Activated CD8-positive, alpha-beta T cell treated with anti-CD3 and anti-CD28 coated beads, Interleukin-2, amount 10 ng/mL, durations not matched to agents 7 days and 5 days (primary cell): ENCODE data around the gene ANKRD31. TPM values are rescaled to one million over a fixed set of nuclear protein-coding genes. Genes with fewer than 3 reads are reported as not detected.
"Not testable (repeated sequence)": the region's sequence is repeated elsewhere in the genome, so short reads cannot be mapped to it uniquely, and the experiment has no call there.

Experiments used
- ATAC-seq: fragments of 150-1000 bp; cut with Tn5 transposase; one replicate; pipeline ENCODE4 v1.10.0; 2021; ENCODE audit warnings: moderate library complexity
- CTCF ChIA-PET: fragments of 350-600 bp; sonication (Branson Sonifier 250); formaldehyde crosslinking; loops from one replicate; lab custom pipeline; 2021; ENCODE audit warnings: antibody characterized with exemption; lab: Charles Lee
- POLR2A ChIA-PET: fragments of 350-600 bp; sonication (Branson Sonifier 250); formaldehyde crosslinking; loops from one replicate; lab custom pipeline; 2021; ENCODE audit warnings: antibody characterized with exemption; lab: Charles Lee
- DNase-seq: peaks from one replicate; pipeline ENCODE4 v3.0.0-alpha.2; 2020
- H3K27ac Mint-ChIP-seq: one replicate; pipeline ENCODE4 v1.8.0; 2021; ENCODE audit warnings: mild to moderate bottlenecking, mixed read lengths
- H3K27me3 Mint-ChIP-seq: one replicate; pipeline ENCODE4 v1.8.0; 2021; ENCODE audit warnings: low read depth, mixed read lengths
- H3K36me3 Mint-ChIP-seq: one replicate; pipeline ENCODE4 v1.8.0; 2021; ENCODE audit warnings: low read depth, mixed read lengths
- H3K4me1 Mint-ChIP-seq: one replicate; pipeline ENCODE4 v1.8.0; 2021; ENCODE audit warnings: low read depth, mixed read lengths
- H3K4me3 Mint-ChIP-seq: one replicate; pipeline ENCODE4 v1.8.0; 2021; ENCODE audit warnings: mild to moderate bottlenecking, mixed read lengths
- H3K9me3 Mint-ChIP-seq: one replicate; pipeline ENCODE4 v1.8.0; 2022; ENCODE audit warnings: mixed read lengths; ENCODE audit not compliant: insufficient read depth
- total RNA-seq, 2 experiments: library from RNA; stranded (reverse); gene quantifications; one replicate each; pipeline ENCODE4 v1.2.3, GENCODE V29; 2021

ANKRD31 gene
- total RNA-seq, 2 experiments from 2014 or later: 0.23 to 0.26 TPM

DNA sequence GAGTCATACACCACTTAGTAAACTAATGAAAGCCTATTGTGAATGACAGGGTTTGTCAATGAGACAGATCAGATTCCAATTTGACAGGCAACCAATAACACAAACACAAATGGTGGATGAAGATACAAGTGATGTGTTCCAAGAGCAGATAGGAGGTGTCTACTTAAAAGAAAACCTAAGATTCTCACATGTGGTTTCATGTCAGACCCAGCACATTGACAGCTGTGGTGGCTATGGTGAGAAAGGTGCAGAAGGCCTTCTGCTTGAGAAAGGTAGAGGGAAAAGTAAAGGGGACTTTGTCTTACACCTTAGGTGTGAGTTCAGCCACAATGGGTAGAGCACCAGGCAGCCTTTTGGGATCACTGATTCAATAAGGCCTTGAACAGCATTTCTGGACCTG lies 11.2 kb downstream of the ANKRD31 start:
- H3K4me1 Mint-ChIP-seq: no peaks in the 10 kb centered on the region
- no peak for DNase-seq
- ATAC-seq: no peak
- no peak overlapping the region for H3K27ac Mint-ChIP-seq
- H3K9me3 Mint-ChIP-seq: no peaks in the 10 kb centered on the region
- H3K4me3 Mint-ChIP-seq: no peak overlapping the region
- POLR2A ChIA-PET: interaction anchor here (0.7 kb wide), 1 partner anchor 198 kb away, joined by 3 read pairs; no protein-coding TSS in a partner anchor
- CTCF ChIA-PET: no interaction called here
- H3K27me3 Mint-ChIP-seq: no peaks in the 10 kb centered on the region
- H3K36me3 Mint-ChIP-seq: no peaks in the 10 kb centered on the region

DNA sequence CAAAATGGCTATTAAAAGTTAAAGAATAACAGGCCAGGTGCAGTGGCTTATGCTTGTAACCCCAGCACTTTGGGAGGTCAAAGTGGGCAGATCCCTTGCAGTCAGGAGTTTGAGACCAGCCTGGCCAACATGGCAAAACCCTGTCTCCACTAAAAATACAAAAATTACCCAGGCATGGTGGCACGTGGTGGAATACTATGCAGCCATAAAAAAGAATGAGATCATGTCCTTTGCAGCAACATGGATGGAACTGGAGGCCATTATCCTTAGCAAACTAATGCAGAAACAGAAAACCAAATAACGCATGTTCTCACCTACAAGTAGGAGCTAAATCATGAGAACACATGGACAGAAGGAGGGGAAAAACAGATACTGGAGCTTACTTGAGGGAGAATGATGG lies 15.9 kb downstream of the ANKRD31 start:
- POLR2A ChIA-PET: not testable (repeated sequence)

DNA sequence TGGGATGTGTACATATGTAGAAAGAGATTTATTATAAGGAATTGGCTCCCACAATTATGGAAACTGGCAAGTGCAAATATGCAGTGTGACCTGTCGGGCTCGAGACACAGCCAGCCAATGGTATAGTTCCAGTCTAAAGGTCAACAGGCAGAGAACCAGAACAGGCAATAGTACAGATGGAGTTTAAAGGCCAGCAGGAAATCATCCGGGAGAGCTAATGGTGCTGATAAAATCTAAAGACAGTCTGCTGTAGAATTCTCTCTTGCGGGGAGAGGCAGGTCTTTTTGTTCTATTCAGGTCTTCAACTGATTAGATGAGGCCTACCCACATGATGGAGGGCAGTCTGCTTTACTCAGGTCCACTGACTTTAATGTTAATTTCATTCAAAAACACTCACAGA lies 21.8 kb downstream of the ANKRD31 start:
- ChIA-PET POLR2A (no interaction called here), CTCF (no interaction called here)
- peaks cover 7% of the 10 kb centered on the region for H3K36me3 Mint-ChIP-seq
- ATAC-seq (no peak), DNase-seq (no peak)
- H3K27ac Mint-ChIP-seq: no peak overlapping the region
- no peaks in the 10 kb centered on the region for H3K27me3 Mint-ChIP-seq
- H3K4me1 Mint-ChIP-seq: no peaks in the 10 kb centered on the region
- H3K9me3 Mint-ChIP-seq: no peaks in the 10 kb centered on the region
- no peak overlapping the region for H3K4me3 Mint-ChIP-seq

More for the DNA sequence above, 15.9 kb downstream of the ANKRD31 start:
- H3K9me3 Mint-ChIP-seq, ATAC-seq, H3K27me3 Mint-ChIP-seq, H3K4me1 Mint-ChIP-seq, H3K36me3 Mint-ChIP-seq, H3K4me3 Mint-ChIP-seq, CTCF ChIA-PET, H3K27ac Mint-ChIP-seq, DNase-seq: not testable (repeated sequence)

DNA sequence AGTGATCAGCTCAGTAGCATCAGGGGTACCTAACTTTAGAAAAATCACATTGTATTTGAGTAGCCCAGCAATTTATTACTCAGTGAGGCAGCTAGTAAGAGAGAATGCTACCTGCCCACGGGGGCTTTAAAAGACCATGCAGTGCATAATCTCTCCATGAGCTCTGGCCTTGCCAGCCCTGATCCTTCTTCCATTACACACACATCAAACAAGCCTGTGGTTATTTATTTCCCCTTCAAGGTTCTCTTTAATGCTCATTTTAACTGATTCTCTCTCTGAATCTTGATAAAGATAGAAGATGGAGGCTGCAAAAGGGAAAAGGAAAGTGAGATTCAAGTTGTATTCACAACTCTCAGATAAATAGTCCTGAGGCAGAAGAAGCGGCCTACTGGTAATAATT lies 22.3 kb downstream of the ANKRD31 start:
- CTCF ChIA-PET: no interaction called here
- DNase-seq (no peak), ATAC-seq (no peak)
- Mint-ChIP-seq H3K27ac (no peak overlapping the region), H3K27me3 (no peaks in the 10 kb centered on the region), H3K4me1 (no peaks in the 10 kb centered on the region), H3K36me3 (peaks cover 7% of the 10 kb centered on the region), H3K4me3 (no peak overlapping the region), H3K9me3 (no peaks in the 10 kb centered on the region)
- POLR2A ChIA-PET: no interaction called here

- ChIA-PET CTCF (interaction anchor here (0.7 kb wide), 1 partner anchor 21 kb away, joined by 3 read pairs; no protein-coding TSS in a partner anchor), POLR2A (no interaction called here)
- no peak for DNase-seq
- H3K27me3 Mint-ChIP-seq: no peaks in the 10 kb centered on the region
- no peak overlapping the region for H3K27ac Mint-ChIP-seq
- ATAC-seq: no peak
- no peak overlapping the region for H3K4me3 Mint-ChIP-seq
- H3K4me1 Mint-ChIP-seq: no peaks in the 10 kb centered on the region
- H3K36me3 Mint-ChIP-seq: no peaks in the 10 kb centered on the region
- no peaks in the 10 kb centered on the region for H3K9me3 Mint-ChIP-seq
Observed at GRCh38 chr5:75203604-75204003, 33.1 kb downstream of the ANKRD31 start.

GRCh38 chr5:75202935-75203334 lies 33.7 kb downstream of the ANKRD31 start:
- no peaks in the 10 kb centered on the region for H3K4me1 Mint-ChIP-seq
- ATAC-seq (no peak), DNase-seq (no peak)
- H3K9me3 Mint-ChIP-seq: no peaks in the 10 kb centered on the region
- H3K27me3 Mint-ChIP-seq: no peaks in the 10 kb centered on the region
- ChIA-PET POLR2A (no interaction called here), CTCF (interaction anchor here (0.7 kb wide), 1 partner anchor 20 kb away, joined by 3 read pairs; no protein-coding TSS in a partner anchor)
- no peak overlapping the region for H3K4me3 Mint-ChIP-seq
- no peak overlapping the region for H3K27ac Mint-ChIP-seq
- H3K36me3 Mint-ChIP-seq: no peaks in the 10 kb centered on the region

- no peaks in the 10 kb centered on the region for H3K9me3 Mint-ChIP-seq
- no peaks in the 10 kb centered on the region for H3K36me3 Mint-ChIP-seq
Observed at GRCh38 chr5:75200776-75201175, 35.9 kb downstream of the ANKRD31 start.

DNA sequence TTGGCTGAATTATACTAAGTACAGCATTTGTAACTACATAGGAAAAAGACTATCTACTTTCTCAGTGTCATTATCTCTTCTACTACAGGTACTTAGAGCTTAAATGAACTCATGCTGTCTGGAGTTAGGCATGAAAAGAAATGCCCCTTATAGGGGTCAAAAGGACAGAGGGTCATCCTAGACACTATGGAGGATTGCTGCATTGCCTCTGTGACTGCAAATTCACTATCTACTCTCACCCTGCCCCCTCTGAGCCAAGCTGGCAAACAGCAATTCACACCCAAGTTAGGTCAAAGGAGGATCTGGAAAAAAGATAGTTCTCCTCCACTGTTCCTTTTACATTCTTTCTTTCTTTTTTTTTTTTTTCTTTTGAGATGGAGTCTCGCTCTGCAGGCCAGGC lies 36.7 kb downstream of the ANKRD31 start:
- no peak overlapping the region for H3K27ac Mint-ChIP-seq
- H3K27me3 Mint-ChIP-seq: no peaks in the 10 kb centered on the region
- no peaks in the 10 kb centered on the region for H3K4me1 Mint-ChIP-seq
- no peak for DNase-seq
- no peaks in the 10 kb centered on the region for H3K9me3 Mint-ChIP-seq
- ChIA-PET CTCF (no interaction called here), POLR2A (no interaction called here)
- no peak for ATAC-seq
- H3K4me3 Mint-ChIP-seq: no peak overlapping the region
- no peaks in the 10 kb centered on the region for H3K36me3 Mint-ChIP-seq

More at GRCh38 chr5:75200776-75201175, 35.9 kb downstream of the ANKRD31 start:
- Mint-ChIP-seq H3K4me1 (no peaks in the 10 kb centered on the region), H3K27me3 (no peaks in the 10 kb centered on the region), H3K4me3 (no peak overlapping the region), H3K27ac (no peak overlapping the region)
- ATAC-seq: no peak
- POLR2A ChIA-PET: no interaction called here
- no peak for DNase-seq
- CTCF ChIA-PET: no interaction called here

DNA sequence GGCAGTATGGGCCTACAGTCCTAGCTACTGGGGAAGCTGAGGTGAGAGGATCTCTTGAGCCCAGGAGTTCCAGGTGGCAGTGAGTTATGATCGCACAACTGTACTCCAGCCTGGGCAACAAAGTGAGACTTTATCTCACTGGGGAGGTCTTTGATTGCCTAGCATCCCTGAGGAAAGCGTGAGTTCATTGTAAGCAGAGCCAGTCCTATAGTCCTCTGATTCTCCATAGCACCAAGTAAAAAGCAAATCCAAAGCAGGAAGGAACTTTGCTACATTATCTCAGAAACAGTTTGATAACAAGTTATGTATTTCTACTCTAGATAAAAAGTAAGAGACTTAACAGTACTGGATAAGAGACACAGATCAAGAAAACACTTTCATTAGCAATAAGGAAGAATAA lies 37.6 kb downstream of the ANKRD31 start:
- POLR2A ChIA-PET: no interaction called here
- DNase-seq (no peak), ATAC-seq (no peak)
- Mint-ChIP-seq H3K36me3 (no peaks in the 10 kb centered on the region), H3K9me3 (no peaks in the 10 kb centered on the region), H3K27ac (no peak overlapping the region), H3K4me3 (no peak overlapping the region), H3K4me1 (no peaks in the 10 kb centered on the region), H3K27me3 (no peaks in the 10 kb centered on the region)
- CTCF ChIA-PET: no interaction called here

DNA sequence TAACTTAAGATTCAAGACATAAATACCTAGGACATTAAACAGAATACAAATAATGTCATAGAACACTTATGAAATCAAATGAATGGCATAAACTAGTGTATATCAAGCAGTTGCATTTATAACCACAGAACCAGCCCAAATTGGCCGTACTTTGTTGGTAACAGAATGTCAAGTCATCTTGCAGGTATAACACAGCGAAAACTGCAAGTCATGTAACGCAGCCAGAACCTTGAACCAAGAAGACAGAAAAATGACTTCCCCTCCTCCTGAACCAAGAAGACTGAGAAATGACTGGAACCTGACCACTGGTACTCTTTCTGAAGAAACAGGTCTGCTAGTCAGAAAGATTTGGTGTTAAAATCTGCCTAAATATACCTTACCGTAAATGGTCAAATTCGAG lies 38.9 kb downstream of the ANKRD31 start:
- Mint-ChIP-seq H3K36me3 (no peaks in the 10 kb centered on the region), H3K4me3 (no peak overlapping the region), H3K27ac (no peak overlapping the region), H3K9me3 (no peaks in the 10 kb centered on the region), H3K4me1 (no peaks in the 10 kb centered on the region), H3K27me3 (no peaks in the 10 kb centered on the region)
- ATAC-seq: no peak
- CTCF ChIA-PET: no interaction called here
- POLR2A ChIA-PET: no interaction called here
- no peak for DNase-seq

DNA sequence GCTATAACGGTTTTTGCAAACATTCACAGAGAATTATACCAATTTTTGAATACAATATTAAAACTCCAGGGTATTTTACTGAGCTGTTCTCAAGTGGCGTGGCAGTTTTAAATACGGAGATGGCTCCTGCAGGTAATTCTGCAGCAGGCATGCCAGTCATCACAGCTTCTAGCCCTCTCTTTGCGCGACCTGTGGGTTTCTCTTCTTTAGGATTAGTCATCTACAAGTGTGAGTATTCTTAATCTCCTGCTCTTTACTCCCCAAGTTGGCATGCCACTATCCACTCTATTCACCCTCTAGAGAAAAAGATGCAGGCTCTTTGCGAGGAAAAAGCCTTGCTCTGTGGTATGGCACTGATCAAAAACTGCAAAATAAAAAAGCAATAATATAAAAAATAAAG lies 43.9 kb downstream of the ANKRD31 start:
- no peaks in the 10 kb centered on the region for H3K27me3 Mint-ChIP-seq
- CTCF ChIA-PET: interaction anchor here (1.3 kb wide), 1 partner anchor 142 kb away, joined by 5 read pairs; no protein-coding TSS in a partner anchor
- POLR2A ChIA-PET: no interaction called here
- ATAC-seq (no peak), DNase-seq (no peak)
- no peaks in the 10 kb centered on the region for H3K9me3 Mint-ChIP-seq
- H3K4me1 Mint-ChIP-seq: no peaks in the 10 kb centered on the region
- no peaks in the 10 kb centered on the region for H3K36me3 Mint-ChIP-seq
- H3K27ac Mint-ChIP-seq: no peak overlapping the region
- no peak overlapping the region for H3K4me3 Mint-ChIP-seq

DNA sequence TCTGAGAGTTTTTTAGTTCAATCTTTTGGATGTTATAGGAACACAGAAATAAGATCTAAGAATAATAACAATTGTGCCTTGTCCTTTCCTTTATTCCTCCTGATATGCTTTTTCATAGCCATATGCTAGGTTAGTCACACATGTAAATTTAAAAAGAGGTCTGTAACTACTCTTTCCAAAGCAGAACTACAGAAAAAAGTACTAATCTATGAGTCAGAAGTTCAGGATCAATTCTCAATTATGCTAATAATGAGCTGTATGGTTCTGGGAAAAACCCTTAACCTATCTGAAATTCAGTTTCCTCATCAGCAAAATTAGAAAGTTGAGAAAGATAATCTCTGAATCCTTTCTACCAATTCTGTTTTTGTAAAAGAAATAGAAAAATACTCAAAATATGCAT lies 44.4 kb downstream of the ANKRD31 start:
- no peaks in the 10 kb centered on the region for H3K9me3 Mint-ChIP-seq
- ChIA-PET POLR2A (no interaction called here), CTCF (no interaction called here)
- H3K4me1 Mint-ChIP-seq: no peaks in the 10 kb centered on the region
- no peaks in the 10 kb centered on the region for H3K36me3 Mint-ChIP-seq
- no peak overlapping the region for H3K4me3 Mint-ChIP-seq
- ATAC-seq (no peak), DNase-seq (no peak)
- no peak overlapping the region for H3K27ac Mint-ChIP-seq
- H3K27me3 Mint-ChIP-seq: no peaks in the 10 kb centered on the region

DNA sequence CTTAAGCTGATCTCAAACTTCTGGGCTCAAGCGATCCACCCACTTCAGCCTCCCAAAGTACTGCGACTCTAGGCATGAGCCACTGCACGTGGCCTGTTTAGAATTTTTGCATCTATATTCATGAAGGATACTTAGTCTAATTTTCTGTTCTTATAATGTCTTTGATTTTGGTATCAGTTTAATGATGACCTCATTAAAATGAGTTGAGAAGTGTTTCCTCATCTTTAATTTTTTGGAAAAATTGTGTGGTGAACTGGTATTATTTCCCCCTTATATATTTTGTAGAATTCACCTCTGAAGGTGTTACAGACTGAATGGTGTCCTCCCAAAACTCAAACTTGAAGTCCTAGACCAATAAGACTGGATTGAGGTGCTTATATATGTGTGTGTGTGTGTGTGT lies 46.5 kb downstream of the ANKRD31 start:
- H3K36me3 Mint-ChIP-seq: no peaks in the 10 kb centered on the region
- no peaks in the 10 kb centered on the region for H3K4me1 Mint-ChIP-seq
- ChIA-PET POLR2A (no interaction called here), CTCF (no interaction called here)
- no peaks in the 10 kb centered on the region for H3K27me3 Mint-ChIP-seq
- DNase-seq (no peak), ATAC-seq (no peak)
- H3K4me3 Mint-ChIP-seq: no peak overlapping the region
- no peak overlapping the region for H3K27ac Mint-ChIP-seq
- H3K9me3 Mint-ChIP-seq: no peaks in the 10 kb centered on the region
